GM13977 (cell line): Measurements from ENCODE around the gene B4GALT4.
"Not testable (repeated sequence)": the region's sequence is repeated elsewhere in the genome, so short reads cannot be mapped to it uniquely, and the experiment has no call there.

Source experiments
- DNase-seq: peaks from one replicate; pipeline ENCODE4 v3.0.0; 2012; ENCODE audit warnings: low spot score
- CTCF ChIP-seq: IDR thresholded peaks from 2 replicates; pipeline ENCODE4 v1.5.1; 2012; ENCODE audit warnings: mild to moderate bottlenecking, control low read depth; ENCODE audit not compliant: insufficient read depth; ENCODE audit errors: extremely low read depth, missing control alignments
- in situ Hi-C: fragments of 300-500 bp; cut with MboI; formaldehyde crosslinking; loops from one replicate; pipeline ENCODE4 v1.12.0; 2022; ENCODE audit warnings: low sequenced_read_pairs, low pct_unique_long_range_greater_than_20kb, mixed read lengths, inconsistent platforms; ENCODE audit not compliant: unreplicated experiment

B4GALT4 gene

GRCh38 chr3:119245778-119246177, 5.1 kb upstream of the B4GALT4 start:
- no peak for TF ChIP-seq CTCF
- in situ Hi-C loops, result loop anchor here (25.0 kb wide), 1 partner anchor 358 kb away; no protein-coding TSS in a partner anchor
- DNase-seq, result no peak

- no peak for TF ChIP-seq CTCF
- in situ Hi-C loops, result loop anchor here (25.0 kb wide), 1 partner anchor 356 kb away; no protein-coding TSS in a partner anchor
- DNase-seq, result no peak
Measured at GRCh38 chr3:119243712-119244111, 3.0 kb upstream of the B4GALT4 start.

- not testable (repeated sequence) for DNase-seq
- in situ Hi-C loops, result loop anchor here (25.0 kb wide), 1 partner anchor 356 kb away; no protein-coding TSS in a partner anchor
Measured at GRCh38 chr3:119243058-119243529, 2.4 kb upstream of the B4GALT4 start.

GRCh38 chr3:119242387-119243057, 1.8 kb upstream of the B4GALT4 start:
- in situ Hi-C loops, result loop anchor here (25.0 kb wide), 1 partner anchor 355 kb away; no protein-coding TSS in a partner anchor
- DNase-seq, result not testable (repeated sequence)

GRCh38 chr3:119240101-119240590, 532 bp downstream of the B4GALT4 start:
- DNase-seq, result peak; percentile 28
- TF ChIP-seq CTCF, result no peak
- in situ Hi-C loops, result loop anchor here (25.0 kb wide), 1 partner anchor 353 kb away; no protein-coding TSS in a partner anchor

GRCh38 chr3:119239206-119239820, 1.4 kb downstream of the B4GALT4 start:
- in situ Hi-C loops, result loop anchor here (25.0 kb wide), 1 partner anchor 352 kb away; no protein-coding TSS in a partner anchor
- DNase-seq, result peak; percentile 10
- no peak for TF ChIP-seq CTCF

- no peak for DNase-seq
- no peak for TF ChIP-seq CTCF
- in situ Hi-C loops, result loop anchor here (25.0 kb wide), 1 partner anchor 351 kb away; no protein-coding TSS in a partner anchor
Measured at GRCh38 chr3:119238363-119238762, 2.3 kb downstream of the B4GALT4 start.
